Right forelimb (tissue), 1 donor: Measurements from ENCODE around the gene HIVEP3.
"Not testable (repeated sequence)": the region's sequence is repeated elsewhere in the genome, so short reads cannot be mapped to it uniquely, and the experiment has no call there.

Experiments used
- DNase-seq: peaks from one replicate; pipeline ENCODE4 v3.0.0-alpha.2; 2018

The HIVEP3 gene

DNA sequence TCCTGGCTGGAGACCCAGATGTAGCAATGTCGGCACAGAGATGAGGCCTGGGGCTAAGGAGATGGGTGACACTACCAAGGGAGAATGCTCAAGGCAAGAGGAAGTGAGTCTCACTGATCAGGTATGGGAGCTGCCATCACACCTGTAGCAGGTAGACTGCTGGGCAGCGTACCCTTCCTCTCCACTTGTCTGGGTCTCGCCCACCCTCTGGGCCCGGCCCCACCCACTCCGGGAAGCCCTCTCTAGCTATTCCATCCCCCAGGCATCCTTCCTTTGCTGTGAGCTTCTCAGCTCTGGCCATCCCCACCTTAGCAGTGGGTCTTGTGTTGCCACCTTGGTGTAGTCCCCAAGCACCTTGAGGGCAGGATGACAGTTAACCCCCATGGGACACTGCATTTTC, 346.5 kb downstream of the HIVEP3 start:
- DNase-seq, result no peak

DNA sequence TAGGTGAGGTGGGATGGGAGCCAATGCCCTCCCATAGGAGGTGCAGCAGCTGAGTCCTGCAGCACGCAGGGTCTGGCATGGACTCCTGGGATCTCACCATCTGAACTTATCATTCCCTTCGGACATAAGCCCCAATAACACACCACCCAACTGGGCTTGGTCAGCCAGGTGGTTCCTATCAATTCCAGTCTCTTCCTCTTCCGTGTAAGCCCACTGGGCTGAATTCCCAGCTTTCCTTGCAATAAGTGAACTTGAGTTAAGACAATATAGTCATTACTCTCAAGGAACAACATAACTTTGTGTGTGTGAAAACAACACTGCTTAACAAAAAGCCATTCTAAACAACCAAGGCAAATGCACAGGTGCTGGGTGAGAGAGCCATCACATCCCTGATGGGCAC, 347.7 kb downstream of the HIVEP3 start:
- DNase-seq, result no peak

GRCh38 chr1:41568204-41568603, 350.5 kb downstream of the HIVEP3 start:
- no peak for DNase-seq

GRCh38 chr1:41566969-41567368, 351.8 kb downstream of the HIVEP3 start:
- DNase-seq, result no peak

- no peak for DNase-seq
These were observed 352.3 kb downstream of the HIVEP3 start for GRCh38 chr1:41566274-41566885.

GRCh38 chr1:41564741-41565475, 353.8 kb downstream of the HIVEP3 start:
- no peak for DNase-seq

GRCh38 chr1:41562328-41562727, 356.4 kb downstream of the HIVEP3 start:
- no peak for DNase-seq

DNA sequence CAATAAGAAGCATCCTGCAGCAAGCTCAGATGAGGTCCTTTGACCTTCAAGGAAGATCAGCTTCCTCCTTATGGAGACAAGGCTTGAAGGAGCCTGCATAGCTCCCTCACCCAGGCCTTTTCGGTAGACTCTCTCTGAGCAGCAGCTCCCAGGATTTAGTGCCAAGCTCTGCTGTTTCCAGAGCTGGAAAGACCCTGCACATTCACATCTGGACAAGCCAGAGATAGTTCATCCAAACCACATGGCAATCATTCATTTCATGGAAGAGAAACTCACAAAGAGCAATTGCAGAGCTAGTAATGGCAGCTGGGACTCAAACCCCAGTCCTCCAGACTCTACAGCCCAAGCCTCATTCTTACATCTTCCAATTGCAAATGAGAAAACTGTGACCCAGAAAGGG, 357.8 kb downstream of the HIVEP3 start:
- DNase-seq, result no peak

DNA sequence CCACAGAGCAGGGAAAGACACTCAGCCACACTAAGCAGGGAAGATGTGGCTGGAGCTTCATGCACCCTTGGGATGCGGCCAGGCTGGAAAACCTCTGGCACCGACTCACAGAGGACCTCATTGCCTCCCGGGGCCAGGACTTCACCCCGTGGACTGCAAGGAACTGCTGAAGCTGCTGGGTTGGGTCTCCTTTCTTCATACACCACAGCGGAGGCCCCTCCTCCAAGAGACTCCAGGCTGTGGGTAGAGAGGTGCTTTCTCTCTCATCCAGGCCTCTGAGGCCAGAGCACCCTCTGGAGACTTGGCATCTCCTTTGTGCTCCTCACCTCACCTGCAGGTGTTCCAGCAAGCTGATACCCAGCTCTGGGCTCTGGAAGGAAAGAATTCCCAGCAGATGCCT, 358.2 kb downstream of the HIVEP3 start:
- DNase-seq, result no peak

DNA sequence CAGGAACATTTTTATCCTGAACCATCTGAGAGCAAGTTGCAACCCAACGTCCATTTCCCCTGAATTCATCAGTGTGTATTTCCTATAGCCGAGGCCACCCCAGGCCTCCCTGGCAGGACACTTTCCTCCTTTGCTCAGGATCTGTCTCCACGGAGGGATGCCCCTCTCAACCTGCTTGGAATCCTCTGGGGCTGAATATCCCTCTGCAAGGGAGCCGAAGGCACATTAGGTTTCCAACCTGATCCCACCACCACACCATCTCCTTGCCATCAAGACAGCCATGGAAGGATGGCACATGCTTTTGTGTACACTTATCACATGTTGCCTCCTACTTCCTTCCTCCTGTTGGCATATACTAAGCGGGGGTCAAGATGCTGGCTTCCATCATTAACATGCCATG, 359.4 kb downstream of the HIVEP3 start:
- no peak for DNase-seq

GRCh38 chr1:41558761-41559171, 360.0 kb downstream of the HIVEP3 start:
- DNase-seq, result peak; percentile 81

- DNase-seq, result no peak
These were observed 360.8 kb downstream of the HIVEP3 start for GRCh38 chr1:41557751-41558455.

GRCh38 chr1:41554746-41555145, 364.0 kb downstream of the HIVEP3 start:
- not testable (repeated sequence) for DNase-seq

- no peak for DNase-seq
These were observed 370.8 kb downstream of the HIVEP3 start for GRCh38 chr1:41547781-41548560.

DNA sequence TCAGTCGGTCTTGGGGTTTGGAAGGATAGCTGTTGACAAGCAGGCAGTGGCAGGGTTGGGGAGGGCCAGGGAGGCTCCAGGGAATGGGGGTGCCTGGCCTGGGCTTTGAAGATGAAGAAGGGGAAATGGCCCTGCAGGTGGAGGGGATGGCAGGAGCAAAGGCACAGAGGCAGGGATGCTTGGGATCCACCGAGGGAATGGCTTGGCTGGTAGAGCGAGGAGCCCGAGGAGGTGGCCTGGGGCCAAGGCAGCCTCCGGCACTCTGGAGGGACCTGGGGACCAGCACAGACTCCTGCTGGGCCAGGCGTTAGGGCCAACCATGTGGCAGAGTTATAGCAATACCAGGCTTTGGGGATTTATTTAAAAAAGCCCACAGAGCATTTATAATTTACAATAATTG, 371.4 kb downstream of the HIVEP3 start:
- DNase-seq, result no peak

DNA sequence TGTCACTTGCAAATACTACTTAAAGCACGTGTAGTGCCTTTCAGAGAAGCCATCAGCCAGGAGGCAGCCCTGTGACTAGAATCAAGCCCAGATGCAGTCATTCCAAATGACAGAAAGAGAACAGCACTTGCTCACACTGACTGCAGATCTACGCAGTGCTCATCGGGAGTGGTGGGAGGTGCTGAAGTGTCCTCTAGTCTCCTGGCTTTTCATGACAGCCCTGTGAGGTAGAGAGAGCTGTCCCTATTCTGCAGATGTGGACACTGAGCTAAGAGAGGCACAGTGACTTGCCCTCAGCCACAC, 371.9 kb downstream of the HIVEP3 start:
- no peak for DNase-seq

DNA sequence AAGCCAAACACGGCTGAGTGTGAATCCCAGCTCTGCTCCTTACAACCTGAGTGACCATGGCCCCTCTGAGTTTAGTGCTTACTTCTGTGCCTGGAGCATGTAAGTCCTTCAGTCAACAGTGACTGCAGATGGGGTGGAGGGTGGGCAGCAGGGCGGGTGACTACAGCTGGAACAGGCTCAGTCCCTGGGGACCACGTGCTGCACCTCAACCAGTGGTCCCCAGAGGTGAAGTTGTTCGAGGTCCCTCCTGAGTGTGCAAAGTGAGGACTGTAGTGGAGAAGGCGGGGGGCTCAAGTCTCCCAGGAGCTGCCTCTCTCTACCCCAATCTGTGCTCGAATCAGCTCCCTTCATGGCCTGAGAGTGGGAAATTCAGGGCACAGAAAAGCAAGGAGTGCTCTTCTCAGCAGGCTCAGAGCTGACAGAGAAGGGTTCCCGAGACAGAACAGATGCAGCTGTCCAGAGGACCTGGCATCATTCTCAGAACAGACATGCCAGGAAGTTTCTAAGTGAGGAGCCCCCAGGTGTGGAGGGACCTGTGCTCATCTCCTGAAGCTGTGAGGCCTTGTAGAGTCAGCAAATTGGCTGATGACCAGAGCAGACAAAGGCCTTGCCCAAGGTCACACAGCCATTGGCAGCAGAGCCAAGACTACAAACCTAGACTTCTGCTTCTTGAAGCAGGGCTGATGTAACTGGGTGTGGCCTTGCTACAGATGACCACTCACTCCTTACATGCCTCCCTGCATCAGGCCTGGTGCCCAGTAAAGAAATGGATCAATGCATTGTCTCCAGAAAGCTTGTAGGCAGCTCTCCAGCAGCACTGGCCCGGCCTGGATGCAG, 372.5 kb downstream of the HIVEP3 start:
- DNase-seq, result no peak

DNA sequence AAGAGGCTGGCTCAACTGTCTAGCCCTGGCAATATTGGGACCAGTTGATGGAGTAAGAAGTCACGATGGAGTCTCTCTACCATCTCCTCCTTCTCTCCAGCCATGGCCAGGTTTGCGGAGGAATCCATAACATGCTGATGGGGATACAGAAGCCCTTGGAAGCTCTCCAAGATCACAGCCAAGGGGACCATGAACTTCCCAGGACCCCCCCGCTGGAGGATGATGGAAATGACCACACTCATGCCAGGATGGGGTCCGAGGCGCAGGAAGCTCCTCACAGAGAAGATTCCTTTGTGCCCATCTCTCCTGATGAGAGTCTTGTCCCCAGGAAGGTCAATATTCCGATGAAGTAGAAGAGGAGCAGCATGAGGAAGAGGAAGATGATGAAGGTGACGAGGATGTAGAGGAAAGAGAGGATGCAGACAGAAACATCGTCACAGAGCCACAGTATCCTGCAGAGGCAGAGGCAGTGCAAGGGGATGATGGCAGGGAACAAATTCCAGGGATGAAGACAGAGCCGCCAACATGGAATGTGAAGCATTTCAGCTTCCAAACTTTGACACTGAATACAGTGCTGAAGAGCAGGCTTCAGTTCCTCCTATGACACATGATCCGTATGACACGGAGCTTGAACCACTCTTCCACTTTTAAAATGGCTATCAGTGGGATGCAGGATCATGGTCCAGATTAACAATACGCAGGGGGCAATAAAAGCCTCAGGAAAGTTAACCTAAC, 376.4 kb downstream of the HIVEP3 start:
- DNase-seq, result no peak

DNA sequence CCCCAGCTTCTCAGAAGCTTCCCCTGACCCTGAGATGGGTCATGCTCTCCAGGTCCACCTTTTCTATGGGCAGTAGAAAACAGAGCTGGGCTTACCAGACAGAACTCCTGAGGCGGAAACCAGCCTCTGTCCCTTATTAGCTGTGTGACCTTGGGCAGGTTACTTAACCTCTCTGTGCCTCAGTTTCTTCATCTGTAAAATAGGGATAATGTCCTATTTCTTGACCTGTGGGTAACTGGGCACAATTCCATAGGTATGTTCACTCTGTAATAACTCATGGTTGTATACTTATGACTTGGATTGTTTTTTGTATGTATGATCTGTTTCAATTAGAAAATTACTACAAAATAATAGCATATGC, 377.1 kb downstream of the HIVEP3 start:
- DNase-seq, result no peak

DNA sequence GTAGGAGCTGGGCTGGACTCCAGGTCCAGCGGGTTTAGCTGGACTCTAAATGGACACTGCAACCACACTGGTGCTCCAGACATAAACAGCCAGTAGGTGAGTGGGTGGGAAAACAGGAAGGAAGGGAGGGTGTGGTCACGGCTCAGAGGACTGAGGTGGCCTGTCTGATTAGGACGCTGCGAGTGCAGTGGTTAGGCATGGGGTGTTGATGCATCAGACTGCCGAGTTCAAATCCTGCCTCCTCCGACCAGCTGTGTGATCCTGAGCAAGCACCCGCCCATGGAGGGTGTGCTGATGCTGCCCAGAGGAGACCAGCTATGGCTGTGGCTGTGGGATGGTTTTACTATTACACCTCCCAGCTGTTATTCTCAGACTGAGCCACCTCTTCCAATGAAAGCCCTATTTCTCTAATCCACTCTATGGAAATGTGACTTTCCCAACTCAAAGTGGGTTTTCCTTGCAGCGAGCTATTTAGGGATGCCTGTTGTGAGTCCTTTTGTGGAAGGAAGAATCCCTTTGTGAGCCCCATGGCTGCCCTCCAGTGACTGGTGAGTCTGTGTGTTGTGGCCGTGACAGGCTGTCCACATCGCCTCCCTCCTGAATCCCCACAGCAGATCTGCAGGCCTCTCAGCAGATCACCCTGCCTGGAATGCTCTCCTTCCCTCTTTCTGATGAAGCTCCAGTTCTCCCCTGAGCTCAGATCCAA, 377.7 kb downstream of the HIVEP3 start:
- DNase-seq, result no peak

GRCh38 chr1:41539999-41540398, 378.7 kb downstream of the HIVEP3 start:
- DNase-seq, result no peak
